Liver (tissue), 3 donors: Measurements from ENCODE around the gene SIX3.

Experiments used
- RAD21 ChIP-seq, 2 donors: IDR thresholded peaks; 2 replicates each; pipeline ENCODE4 v1.6.1; 2016; ENCODE audit warnings: antibody characterized with exemption in 2 of 2, mild to moderate bottlenecking in 2 of 2
- YY1 ChIP-seq: IDR thresholded peaks from 2 replicates; pipeline ENCODE4 v1.6.1; 2016; ENCODE audit warnings: antibody characterized with exemption, mild to moderate bottlenecking
- TF ChIP-seq, protein P1 (sequence below): fragments of 150-350 bp; IDR thresholded peaks from 2 replicates; pipeline ENCODE4 v1.5.1; 2017; ENCODE audit warnings: improper control_type of control experiment, low read depth, low read length; ENCODE audit not compliant: missing input control
- TF ChIP-seq, protein P2 (sequence below): IDR thresholded peaks from 2 replicates; pipeline ENCODE4 v1.6.1; 2016; ENCODE audit warnings: antibody characterized with exemption, mild to moderate bottlenecking
- donor health status: healthy.
- donor health status: healthy.

- TF ChIP-seq, protein P1, sequence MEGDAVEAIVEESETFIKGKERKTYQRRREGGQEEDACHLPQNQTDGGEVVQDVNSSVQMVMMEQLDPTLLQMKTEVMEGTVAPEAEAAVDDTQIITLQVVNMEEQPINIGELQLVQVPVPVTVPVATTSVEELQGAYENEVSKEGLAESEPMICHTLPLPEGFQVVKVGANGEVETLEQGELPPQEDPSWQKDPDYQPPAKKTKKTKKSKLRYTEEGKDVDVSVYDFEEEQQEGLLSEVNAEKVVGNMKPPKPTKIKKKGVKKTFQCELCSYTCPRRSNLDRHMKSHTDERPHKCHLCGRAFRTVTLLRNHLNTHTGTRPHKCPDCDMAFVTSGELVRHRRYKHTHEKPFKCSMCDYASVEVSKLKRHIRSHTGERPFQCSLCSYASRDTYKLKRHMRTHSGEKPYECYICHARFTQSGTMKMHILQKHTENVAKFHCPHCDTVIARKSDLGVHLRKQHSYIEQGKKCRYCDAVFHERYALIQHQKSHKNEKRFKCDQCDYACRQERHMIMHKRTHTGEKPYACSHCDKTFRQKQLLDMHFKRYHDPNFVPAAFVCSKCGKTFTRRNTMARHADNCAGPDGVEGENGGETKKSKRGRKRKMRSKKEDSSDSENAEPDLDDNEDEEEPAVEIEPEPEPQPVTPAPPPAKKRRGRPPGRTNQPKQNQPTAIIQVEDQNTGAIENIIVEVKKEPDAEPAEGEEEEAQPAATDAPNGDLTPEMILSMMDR, result no peak
- TF ChIP-seq RAD21 (IDR thresholded peaks at IDR 0.05) (no peak), YY1 (no peak)
- TF ChIP-seq, protein P2, sequence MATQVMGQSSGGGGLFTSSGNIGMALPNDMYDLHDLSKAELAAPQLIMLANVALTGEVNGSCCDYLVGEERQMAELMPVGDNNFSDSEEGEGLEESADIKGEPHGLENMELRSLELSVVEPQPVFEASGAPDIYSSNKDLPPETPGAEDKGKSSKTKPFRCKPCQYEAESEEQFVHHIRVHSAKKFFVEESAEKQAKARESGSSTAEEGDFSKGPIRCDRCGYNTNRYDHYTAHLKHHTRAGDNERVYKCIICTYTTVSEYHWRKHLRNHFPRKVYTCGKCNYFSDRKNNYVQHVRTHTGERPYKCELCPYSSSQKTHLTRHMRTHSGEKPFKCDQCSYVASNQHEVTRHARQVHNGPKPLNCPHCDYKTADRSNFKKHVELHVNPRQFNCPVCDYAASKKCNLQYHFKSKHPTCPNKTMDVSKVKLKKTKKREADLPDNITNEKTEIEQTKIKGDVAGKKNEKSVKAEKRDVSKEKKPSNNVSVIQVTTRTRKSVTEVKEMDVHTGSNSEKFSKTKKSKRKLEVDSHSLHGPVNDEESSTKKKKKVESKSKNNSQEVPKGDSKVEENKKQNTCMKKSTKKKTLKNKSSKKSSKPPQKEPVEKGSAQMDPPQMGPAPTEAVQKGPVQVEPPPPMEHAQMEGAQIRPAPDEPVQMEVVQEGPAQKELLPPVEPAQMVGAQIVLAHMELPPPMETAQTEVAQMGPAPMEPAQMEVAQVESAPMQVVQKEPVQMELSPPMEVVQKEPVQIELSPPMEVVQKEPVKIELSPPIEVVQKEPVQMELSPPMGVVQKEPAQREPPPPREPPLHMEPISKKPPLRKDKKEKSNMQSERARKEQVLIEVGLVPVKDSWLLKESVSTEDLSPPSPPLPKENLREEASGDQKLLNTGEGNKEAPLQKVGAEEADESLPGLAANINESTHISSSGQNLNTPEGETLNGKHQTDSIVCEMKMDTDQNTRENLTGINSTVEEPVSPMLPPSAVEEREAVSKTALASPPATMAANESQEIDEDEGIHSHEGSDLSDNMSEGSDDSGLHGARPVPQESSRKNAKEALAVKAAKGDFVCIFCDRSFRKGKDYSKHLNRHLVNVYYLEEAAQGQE, result no peak
Measured at GRCh38 chr2:44929735-44930273, 11.7 kb upstream of the SIX3 start.
